Measurements from ENCODE around the gene ALG9. TPM values are rescaled to one million over a fixed set of nuclear protein-coding genes. Genes with fewer than 3 reads are reported as not detected.

ALG9 gene
- total and polyA plus RNA-seq, 7 experiments from 2014 or later = 14.1 to 30.2 (median 27.8) TPM

DNA sequence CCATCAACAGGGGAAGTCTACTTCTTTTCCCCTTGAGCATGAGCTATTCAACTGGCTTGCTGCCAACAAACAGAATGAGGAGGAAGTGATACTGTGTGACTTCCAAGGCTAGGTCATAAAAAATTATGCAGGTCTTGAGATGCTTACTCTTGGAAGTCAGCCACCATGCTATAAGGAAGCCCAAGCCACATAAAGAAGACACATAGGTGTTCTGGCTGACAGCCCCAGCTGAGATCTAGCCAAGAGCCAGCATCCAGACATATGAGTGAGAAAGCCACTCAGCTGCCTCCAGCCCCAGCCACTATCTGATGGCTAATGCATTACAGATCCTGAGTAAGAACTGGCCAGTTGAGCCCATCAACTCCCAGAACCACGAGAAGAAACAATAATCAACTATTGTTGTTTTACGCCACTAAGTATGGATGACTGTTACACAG is 74.2 kb downstream of the ALG9 start:
- Histone ChIP-seq H3K36me3 (ENCODE audit: control insufficient read depth in 2 of 3, insufficient read depth in 3 of 3, low read length in 3 of 3) (peaks cover 0 to 24% (median 6%) of the 10 kb centered on the region in 3 experiments), H3K4me3 (ENCODE audit: low read length) (no peak overlapping the region), H3K27ac (ENCODE audit: low read depth, low read length) (no peak overlapping the region), H3K9me3 (ENCODE audit: control insufficient read depth in 2 of 3, low read length in 3 of 3) (peaks cover 0 to 13% (median 0%) of the 10 kb centered on the region in 3 experiments), H3K4me1 (ENCODE audit: control insufficient read depth in 2 of 2, insufficient read depth in 2 of 2, low read length in 2 of 2) (no peaks in the 10 kb centered on the region), H3K27me3 (ENCODE audit: control insufficient read depth in 2 of 2, insufficient read depth in 2 of 2, low read length in 2 of 2) (no peaks in the 10 kb centered on the region)
- DNase-seq = no peak
- Mint-ChIP-seq H3K27ac (peak overlapping the region in 1 of 9 donors; percentile 66), H3K36me3 (peaks cover 25 to 63% (median 51%) of the 10 kb centered on the region in 5 donors), H3K9me3 (peaks cover 3 to 25% (median 7%) of the 10 kb centered on the region in 11 donors), H3K27me3 (no peaks in the 10 kb centered on the region), H3K4me1 (peaks cover 0 to 7% (median 4%) of the 10 kb centered on the region in 7 donors), H3K4me3 (no peak overlapping the region)
- ChIA-PET POLR2A (no interaction called here), CTCF (interaction anchor here (1.0 to 1.8 kb wide), 2 partner anchors 17 to 210 kb away, joined by 3 to 4 read pairs; no protein-coding TSS in a partner anchor)
- peak; percentile 46 for ATAC-seq
- intact Hi-C loops (cut with micrococcal nuclease) = no loop called here

DNA sequence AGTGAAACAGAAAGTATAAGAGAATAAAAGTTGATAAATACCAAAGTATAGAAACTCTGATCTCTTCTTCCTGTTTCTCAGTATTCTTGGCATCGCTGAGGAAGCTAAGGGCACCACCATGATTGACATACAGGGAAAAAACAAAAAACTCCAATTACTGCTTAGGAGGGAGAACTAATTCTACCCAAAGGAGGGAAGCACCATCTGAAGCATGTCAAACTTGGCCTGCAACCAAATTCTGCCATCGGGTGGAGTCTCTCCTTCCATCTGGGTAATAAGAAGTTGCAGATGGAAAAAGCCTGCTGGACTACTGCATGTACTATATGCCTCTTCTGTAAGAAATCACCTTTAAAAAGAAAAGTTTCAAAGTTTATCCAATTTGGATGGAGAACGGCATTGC is 74.7 kb downstream of the ALG9 start:
- Histone ChIP-seq H3K36me3 (ENCODE audit: control insufficient read depth in 2 of 3, insufficient read depth in 3 of 3, low read length in 3 of 3) (peaks cover 0 to 26% (median 6%) of the 10 kb centered on the region in 3 experiments), H3K27ac (ENCODE audit: low read depth, low read length) (no peak overlapping the region), H3K4me1 (ENCODE audit: control insufficient read depth in 2 of 2, insufficient read depth in 2 of 2, low read length in 2 of 2) (no peaks in the 10 kb centered on the region), H3K9me3 (ENCODE audit: control insufficient read depth in 2 of 3, low read length in 3 of 3) (peaks cover 0 to 13% (median 0%) of the 10 kb centered on the region in 3 experiments), H3K27me3 (ENCODE audit: control insufficient read depth in 2 of 2, insufficient read depth in 2 of 2, low read length in 2 of 2) (no peaks in the 10 kb centered on the region), H3K4me3 (ENCODE audit: low read length) (no peak overlapping the region)
- Mint-ChIP-seq H3K27me3 (no peaks in the 10 kb centered on the region), H3K36me3 (peaks cover 20 to 58% (median 46%) of the 10 kb centered on the region in 5 donors), H3K9me3 (peaks cover 3 to 25% (median 7%) of the 10 kb centered on the region in 11 donors), H3K4me1 (peaks cover 0 to 7% (median 0%) of the 10 kb centered on the region in 7 donors), H3K4me3 (no peak overlapping the region), H3K27ac (no peak overlapping the region)
- POLR2A ChIA-PET = interaction anchor here (0.8 kb wide), 1 partner anchor 8 kb away, joined by 3 read pairs; no protein-coding TSS in a partner anchor
- ATAC-seq (no peak), DNase-seq (no peak)
- intact Hi-C loops (cut with micrococcal nuclease) = no loop called here
- CTCF ChIA-PET = interaction anchor here (1.0 to 1.8 kb wide), 2 partner anchors 17 to 210 kb away, joined by 3 to 4 read pairs; no protein-coding TSS in a partner anchor

DNA sequence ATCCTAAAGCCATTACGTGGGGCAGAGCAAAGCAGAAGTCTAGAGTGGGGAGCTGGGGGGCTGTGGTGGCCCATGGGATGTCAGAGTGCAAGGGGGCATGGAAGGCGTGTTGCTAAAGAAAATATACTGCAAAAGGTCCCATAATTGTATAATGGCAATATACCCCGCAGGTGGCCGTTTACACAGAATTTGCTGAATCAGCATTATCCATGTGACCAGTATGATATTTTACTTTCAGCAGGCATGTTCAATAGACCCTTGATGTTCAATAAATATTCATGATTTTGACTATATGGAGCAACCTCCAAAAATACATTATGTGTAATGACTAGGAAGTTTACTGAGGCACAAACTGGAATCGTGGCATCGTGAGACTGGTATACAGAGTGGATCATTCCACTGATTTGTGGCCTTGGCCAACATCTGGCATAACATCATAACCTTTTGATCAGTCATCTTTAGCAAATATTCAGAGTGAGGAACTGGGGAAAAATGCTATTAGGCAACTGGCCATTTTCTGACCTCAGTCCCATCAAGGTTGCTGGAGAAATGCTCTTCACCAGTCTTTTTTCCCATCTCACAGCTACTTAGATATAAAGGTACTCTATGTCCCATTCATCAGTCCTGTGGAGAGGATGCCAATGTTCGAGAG is 75.9 kb downstream of the ALG9 start:
- CTCF ChIA-PET = interaction anchor here (1.8 kb wide), 1 partner anchor 209 kb away, joined by 4 read pairs; no protein-coding TSS in a partner anchor
- Histone ChIP-seq H3K4me1 (ENCODE audit: control insufficient read depth in 2 of 2, insufficient read depth in 2 of 2, low read length in 2 of 2) (no peaks in the 10 kb centered on the region), H3K27me3 (ENCODE audit: control insufficient read depth in 2 of 2, insufficient read depth in 2 of 2, low read length in 2 of 2) (no peaks in the 10 kb centered on the region), H3K4me3 (ENCODE audit: low read length) (no peak overlapping the region), H3K9me3 (ENCODE audit: control insufficient read depth in 2 of 3, low read length in 3 of 3) (peaks cover 0 to 13% (median 0%) of the 10 kb centered on the region in 3 experiments), H3K27ac (ENCODE audit: low read depth, low read length) (no peak overlapping the region), H3K36me3 (ENCODE audit: control insufficient read depth in 2 of 3, insufficient read depth in 3 of 3, low read length in 3 of 3) (peaks cover 0 to 23% (median 3%) of the 10 kb centered on the region in 3 experiments)
- H3K4me3 Mint-ChIP-seq = no peak overlapping the region
- intact Hi-C loops (cut with micrococcal nuclease) = no loop called here
- POLR2A ChIA-PET = no interaction called here
- ATAC-seq = no peak
- no peak overlapping the region for H3K27ac Mint-ChIP-seq
- peaks cover 0 to 7% (median 4%) of the 10 kb centered on the region in 7 donors for H3K4me1 Mint-ChIP-seq
- peaks cover 3 to 25% (median 7%) of the 10 kb centered on the region in 11 donors for H3K9me3 Mint-ChIP-seq
- no peak for DNase-seq
- peaks cover 19 to 58% (median 42%) of the 10 kb centered on the region in 5 donors for H3K36me3 Mint-ChIP-seq
- H3K27me3 Mint-ChIP-seq = no peaks in the 10 kb centered on the region

DNA sequence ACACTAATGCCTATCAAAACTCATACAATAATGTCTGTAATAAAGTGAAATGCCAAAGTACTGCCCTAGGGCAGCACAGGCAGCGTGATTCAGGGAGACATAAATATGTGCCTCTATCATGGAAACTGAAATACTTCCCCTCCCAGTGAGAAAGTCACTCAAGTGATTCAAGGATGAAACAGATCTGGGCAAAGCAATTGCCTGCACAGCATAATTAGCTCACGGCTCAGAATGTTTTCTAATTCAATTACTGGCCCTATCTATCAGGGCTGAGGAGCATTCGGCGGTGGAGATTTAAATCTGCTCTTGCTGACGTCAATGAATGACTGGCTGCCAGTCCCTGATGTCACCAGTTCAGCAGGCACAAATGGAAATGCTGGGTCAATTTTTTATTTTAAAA is 77.5 kb downstream of the ALG9 start:
- Histone ChIP-seq H3K4me1 (ENCODE audit: control insufficient read depth in 2 of 2, insufficient read depth in 2 of 2, low read length in 2 of 2) (no peaks in the 10 kb centered on the region), H3K27ac (ENCODE audit: low read depth, low read length) (no peak overlapping the region), H3K4me3 (ENCODE audit: low read length) (no peak overlapping the region), H3K9me3 (ENCODE audit: control insufficient read depth in 2 of 3, low read length in 3 of 3) (peaks cover 0 to 13% (median 0%) of the 10 kb centered on the region in 3 experiments), H3K27me3 (ENCODE audit: control insufficient read depth in 2 of 2, insufficient read depth in 2 of 2, low read length in 2 of 2) (no peaks in the 10 kb centered on the region), H3K36me3 (ENCODE audit: control insufficient read depth in 2 of 3, insufficient read depth in 3 of 3, low read length in 3 of 3) (peaks cover 0 to 27% (median 3%) of the 10 kb centered on the region in 3 experiments)
- H3K27ac Mint-ChIP-seq = peak overlapping the region in 1 of 9 donors; percentile 14
- peaks cover 0 to 7% (median 3%) of the 10 kb centered on the region in 7 donors for H3K4me1 Mint-ChIP-seq
- CTCF ChIA-PET = no interaction called here
- DNase-seq (no peak), ATAC-seq (no peak)
- POLR2A ChIA-PET = no interaction called here
- no peaks in the 10 kb centered on the region for H3K27me3 Mint-ChIP-seq
- H3K4me3 Mint-ChIP-seq = no peak overlapping the region
- intact Hi-C loops (cut with micrococcal nuclease) = no loop called here
- H3K36me3 Mint-ChIP-seq = peaks cover 19 to 46% (median 30%) of the 10 kb centered on the region in 5 donors
- H3K9me3 Mint-ChIP-seq = peaks cover 3 to 20% (median 6%) of the 10 kb centered on the region in 11 donors

DNA sequence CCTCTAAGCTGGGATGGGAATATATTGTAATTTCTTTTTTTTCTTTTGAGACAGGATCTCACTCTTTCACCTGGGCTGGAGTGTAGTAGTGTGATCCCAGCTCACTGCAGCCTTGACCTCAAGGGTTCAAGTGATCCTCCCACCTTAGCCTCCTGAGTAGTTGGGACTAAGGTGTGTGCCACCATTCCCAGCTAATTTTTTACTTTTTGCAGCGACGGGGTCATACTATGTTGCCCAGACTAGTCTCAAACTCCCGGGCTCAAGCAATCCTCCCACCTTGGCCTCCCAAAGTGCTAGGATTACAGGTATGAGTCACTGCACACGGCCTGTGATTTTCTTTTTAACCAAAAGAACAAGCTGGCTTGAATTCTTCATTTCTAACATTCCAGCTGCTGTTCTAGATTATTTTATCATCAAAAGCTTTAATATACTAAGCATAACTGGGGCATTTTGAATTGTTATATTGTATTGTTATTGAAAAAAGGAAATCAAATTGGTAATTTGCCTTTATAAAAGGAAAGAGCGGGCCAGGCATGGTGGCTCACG is 78.4 kb downstream of the ALG9 start:
- CTCF ChIA-PET = interaction anchor here (1.0 to 1.2 kb wide), 2 partner anchors 13 to 14 kb away, joined by 3 to 4 read pairs; no protein-coding TSS in a partner anchor
- H3K27ac Mint-ChIP-seq = no peak overlapping the region
- H3K9me3 Mint-ChIP-seq = peaks cover 0 to 12% (median 5%) of the 10 kb centered on the region in 11 donors

DNA sequence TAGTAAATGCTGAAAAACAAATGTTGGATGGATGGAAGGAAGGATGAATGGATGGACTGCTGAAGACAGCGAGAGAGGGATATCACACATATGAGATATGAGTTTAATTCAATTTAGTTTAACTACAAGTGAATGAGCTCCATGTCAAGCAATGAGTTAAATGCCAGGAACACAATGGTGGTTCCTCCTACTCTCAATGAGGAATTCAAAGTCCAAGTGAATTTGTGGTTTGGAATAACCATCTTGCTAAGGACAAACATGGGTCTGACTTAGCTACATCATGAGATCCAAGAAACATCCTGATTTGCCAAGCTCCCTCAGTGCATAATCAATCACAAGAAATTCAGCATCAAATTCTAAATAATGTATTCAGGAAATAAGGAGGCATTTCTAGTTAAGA is 79.1 kb downstream of the ALG9 start:
- peaks cover 0 to 4% (median 0%) of the 10 kb centered on the region in 3 experiments for H3K9me3 ChIP-seq (ENCODE audit: control insufficient read depth in 2 of 3, low read length in 3 of 3)
- DNase-seq (no peak), ATAC-seq (no peak)
- H3K27ac ChIP-seq (ENCODE audit: low read depth, low read length) = no peak overlapping the region
- CTCF ChIA-PET = interaction anchor here (0.6 to 1.2 kb wide), 4 partner anchors 11 to 145 kb away, joined by 3 to 4 read pairs (median 4); no protein-coding TSS in a partner anchor
- no peak overlapping the region for H3K27ac Mint-ChIP-seq
- no peak overlapping the region for H3K4me3 ChIP-seq (ENCODE audit: low read length)
- peaks cover 0 to 7% (median 0%) of the 10 kb centered on the region in 7 donors for H3K4me1 Mint-ChIP-seq
- no peaks in the 10 kb centered on the region for H3K4me1 ChIP-seq (ENCODE audit: control insufficient read depth in 2 of 2, insufficient read depth in 2 of 2, low read length in 2 of 2)
- peaks cover 0 to 17% (median 3%) of the 10 kb centered on the region in 3 experiments for H3K36me3 ChIP-seq (ENCODE audit: control insufficient read depth in 2 of 3, insufficient read depth in 3 of 3, low read length in 3 of 3)
- POLR2A ChIA-PET = no interaction called here
- no peak overlapping the region for H3K4me3 Mint-ChIP-seq
- no peaks in the 10 kb centered on the region for H3K27me3 ChIP-seq (ENCODE audit: control insufficient read depth in 2 of 2, insufficient read depth in 2 of 2, low read length in 2 of 2)
- peaks cover 9 to 31% (median 15%) of the 10 kb centered on the region in 5 donors for H3K36me3 Mint-ChIP-seq
- intact Hi-C loops (cut with micrococcal nuclease) = no loop called here
- no peaks in the 10 kb centered on the region for H3K27me3 Mint-ChIP-seq
- H3K9me3 Mint-ChIP-seq = peaks cover 0 to 5% (median 3%) of the 10 kb centered on the region in 11 donors

More for the DNA sequence above, 78.4 kb downstream of the ALG9 start:
- H3K9me3 ChIP-seq (ENCODE audit: control insufficient read depth in 2 of 3, low read length in 3 of 3) = peaks cover 0 to 11% (median 0%) of the 10 kb centered on the region in 3 experiments
- no peak overlapping the region for H3K4me3 Mint-ChIP-seq
- no peak for DNase-seq
- ATAC-seq = no peak
- intact Hi-C loops (cut with micrococcal nuclease) = no loop called here
- H3K27me3 ChIP-seq (ENCODE audit: control insufficient read depth in 2 of 2, insufficient read depth in 2 of 2, low read length in 2 of 2) = no peaks in the 10 kb centered on the region
- peaks cover 15 to 38% (median 22%) of the 10 kb centered on the region in 5 donors for H3K36me3 Mint-ChIP-seq
- no peak overlapping the region for H3K4me3 ChIP-seq (ENCODE audit: low read length)
- POLR2A ChIA-PET = no interaction called here
- H3K36me3 ChIP-seq (ENCODE audit: control insufficient read depth in 2 of 3, insufficient read depth in 3 of 3, low read length in 3 of 3) = peaks cover 0 to 23% (median 3%) of the 10 kb centered on the region in 3 experiments
- H3K27ac ChIP-seq (ENCODE audit: low read depth, low read length) = no peak overlapping the region
- peaks cover 0 to 7% (median 2%) of the 10 kb centered on the region in 7 donors for H3K4me1 Mint-ChIP-seq
- H3K4me1 ChIP-seq (ENCODE audit: control insufficient read depth in 2 of 2, insufficient read depth in 2 of 2, low read length in 2 of 2) = no peaks in the 10 kb centered on the region
- no peaks in the 10 kb centered on the region for H3K27me3 Mint-ChIP-seq

Measured in naive thymus-derived CD4-positive, alpha-beta T cell (primary cell).